H1 (cell line): ENCODE results near the gene NUP98. TPM values are rescaled to one million over a fixed set of nuclear protein-coding genes. Genes with fewer than 3 reads are reported as not detected.

Experiments
- CBX8 ChIP-seq: fragments of 300-800, 300-1000 bp; sonication (generic); IDR thresholded peaks from 2 replicates; pipeline ENCODE4 v1.7.1; 2016; ENCODE audit warnings: low read depth, low read length, borderline replicate concordance
- CTBP2 ChIP-seq: IDR thresholded peaks from 2 replicates; pipeline ENCODE4 v1.7.0; 2011; ENCODE audit warnings: borderline replicate concordance, mild to moderate bottlenecking, moderate library complexity, mixed read lengths, low read length; ENCODE audit not compliant: insufficient read depth, insufficient read length
- RFX5 ChIP-seq: IDR thresholded peaks from 2 replicates; pipeline ENCODE4 v1.6.1; 2011; ENCODE audit warnings: low read depth, low read length, improper control_type of control experiment, borderline replicate concordance
- SIX5 ChIP-seq: IDR thresholded peaks from 2 replicates; pipeline ENCODE4 v1.6.1; 2011; ENCODE audit warnings: mild to moderate bottlenecking, low read depth, low read length
- ZNF274 ChIP-seq: IDR thresholded peaks from 2 replicates; pipeline ENCODE4 v1.7.0; 2012; ENCODE audit warnings: low read length, borderline replicate concordance; ENCODE audit errors: extremely low read depth
- polyA plus RNA-seq, 7 experiments: library from polyadenylated mRNA; depleted of rRNA in 3 of 7; stranded (reverse) in 5 of 7; unstranded in 2 of 7; fragments of >200 nt in 5 of 7; fragments of 200-250 nt in 2 of 7; gene quantifications; 1 replicate in 5 of 7; 2 replicates in 1 of 7; 4 replicates in 1 of 7; pipeline versions ENCODE4 v1.2.1 to v1.2.3, GENCODE V29; 2011 to 2013; ENCODE audit warnings: missing spikeins in 2 of 7, mixed read lengths in 2 of 7
- total RNA-seq: library from RNA; stranded (reverse); fragmentation: NEBNext Ultra II Directional; extraction: Animal tissue kit (Norgen Biotek cat#: 25700); gene quantifications from 2 replicates; pipeline ENCODE4 v1.2.1, GENCODE V29; 2021

NUP98 gene
- total and polyA plus RNA-seq, 2 of the 8 experiments (the other 6 are each of a cell fraction or from before 2014, with no cell fraction given): 98.6 to 261 TPM

DNA sequence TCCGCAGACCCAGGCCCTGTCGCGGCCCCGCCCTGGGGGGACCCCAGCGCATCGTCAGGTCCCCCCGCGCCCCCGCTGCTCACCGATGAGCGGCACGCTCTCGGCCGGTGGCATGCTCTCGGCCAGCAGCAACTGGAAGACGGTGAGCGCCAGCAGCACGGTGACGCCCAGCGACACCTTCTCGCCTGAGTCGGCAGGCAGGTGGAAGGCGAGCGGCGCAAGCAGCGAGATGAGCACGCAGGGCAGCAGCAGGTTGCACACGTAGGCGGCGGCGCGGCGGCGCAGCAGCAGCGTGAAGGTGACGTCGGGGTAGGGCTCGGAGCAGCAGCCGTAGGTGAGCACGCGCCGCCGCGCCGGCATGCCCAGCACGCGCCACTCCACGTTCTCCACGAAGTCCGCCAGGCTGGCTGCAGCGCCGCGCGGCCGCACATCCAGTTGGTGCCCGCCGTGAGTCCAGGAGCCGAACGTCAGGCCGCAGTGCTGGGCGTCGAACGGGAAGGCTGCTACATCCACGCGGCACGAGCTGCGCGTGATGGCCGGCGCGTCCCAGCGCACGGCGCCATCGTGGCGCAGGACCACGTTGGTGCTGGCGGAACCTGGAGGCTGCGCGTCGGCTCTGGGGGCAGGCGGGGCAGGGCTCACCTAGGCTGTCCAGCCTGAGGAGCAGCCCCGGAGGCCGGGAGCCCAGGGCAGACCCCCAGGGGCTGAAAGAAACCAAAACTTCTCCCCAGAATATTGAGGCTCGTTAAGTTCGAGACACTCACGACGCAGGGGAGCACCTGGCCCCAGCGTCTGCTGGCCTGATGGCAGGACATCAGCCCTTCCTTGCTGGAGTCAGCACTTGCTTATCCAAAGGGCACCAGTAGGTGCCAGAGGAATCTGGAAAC, 130.0 kb downstream of the NUP98 start (continued):
- no peak for TF ChIP-seq CTBP2
- TF ChIP-seq CBX8: no peak
- no peak for TF ChIP-seq RFX5
- TF ChIP-seq ZNF274: no peak
- TF ChIP-seq SIX5: no peak
